ENCODE results near the gene LYSMD2. TPM values are rescaled to one million over a fixed set of nuclear protein-coding genes. Genes with fewer than 3 reads are reported as not detected.

The LYSMD2 gene
- total RNA-seq, 6 experiments from 2014 or later = 10.0 to 16.5 (median 12.7) TPM

DNA sequence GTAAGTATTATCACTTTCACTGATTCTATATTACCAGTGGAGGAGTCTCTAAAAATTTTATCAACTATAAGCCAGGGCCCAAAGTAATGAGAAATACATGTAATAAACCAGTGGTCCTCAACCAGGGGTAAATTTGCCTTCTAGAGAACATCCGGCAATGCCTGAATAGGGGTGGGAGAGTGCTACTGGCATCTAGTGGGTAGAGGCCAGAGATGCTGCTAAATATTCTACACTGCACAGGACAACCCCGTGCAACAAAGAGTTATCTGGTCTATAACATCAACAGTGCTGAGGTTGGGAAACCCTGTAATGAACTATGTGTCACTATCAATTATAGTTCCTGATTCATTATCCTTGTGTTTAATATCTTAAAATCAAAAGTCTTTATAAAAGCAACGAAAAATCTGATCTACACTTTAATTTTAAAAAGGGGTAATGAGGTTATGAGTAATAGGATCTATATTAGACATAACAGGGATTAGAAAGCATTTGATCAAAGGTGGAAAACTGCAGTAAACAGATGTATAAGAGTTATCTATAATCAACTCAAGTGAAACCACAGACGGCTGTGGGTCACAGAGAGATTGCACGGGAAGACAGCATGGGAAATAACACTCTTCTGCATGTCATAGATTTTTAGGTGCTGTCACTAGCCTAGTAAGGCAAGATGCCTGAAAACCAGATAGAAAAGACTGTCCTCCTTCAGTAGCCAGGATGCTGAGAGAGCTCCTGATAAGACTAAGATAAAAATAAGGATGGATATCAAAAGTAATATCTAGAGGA lies 2.0 kb downstream of the LYSMD2 start:
- Mint-ChIP-seq H3K4me1 (ENCODE audit: low read depth) (peaks cover 64% of the 10 kb centered on the region), H3K4me3 (peak overlapping the region; percentile 89; the same call in 1 of the 2 replicates), H3K27ac (no peak overlapping the region), H3K9me3 (no peaks in the 10 kb centered on the region), H3K27me3 (ENCODE audit: insufficient read depth) (no peaks in the 10 kb centered on the region; the same call in 1 of the 2 replicates), H3K36me3 (ENCODE audit: low read depth) (no peaks in the 10 kb centered on the region; the same call in 1 of the 2 replicates)
- TF ChIP-seq, protein P1, sequence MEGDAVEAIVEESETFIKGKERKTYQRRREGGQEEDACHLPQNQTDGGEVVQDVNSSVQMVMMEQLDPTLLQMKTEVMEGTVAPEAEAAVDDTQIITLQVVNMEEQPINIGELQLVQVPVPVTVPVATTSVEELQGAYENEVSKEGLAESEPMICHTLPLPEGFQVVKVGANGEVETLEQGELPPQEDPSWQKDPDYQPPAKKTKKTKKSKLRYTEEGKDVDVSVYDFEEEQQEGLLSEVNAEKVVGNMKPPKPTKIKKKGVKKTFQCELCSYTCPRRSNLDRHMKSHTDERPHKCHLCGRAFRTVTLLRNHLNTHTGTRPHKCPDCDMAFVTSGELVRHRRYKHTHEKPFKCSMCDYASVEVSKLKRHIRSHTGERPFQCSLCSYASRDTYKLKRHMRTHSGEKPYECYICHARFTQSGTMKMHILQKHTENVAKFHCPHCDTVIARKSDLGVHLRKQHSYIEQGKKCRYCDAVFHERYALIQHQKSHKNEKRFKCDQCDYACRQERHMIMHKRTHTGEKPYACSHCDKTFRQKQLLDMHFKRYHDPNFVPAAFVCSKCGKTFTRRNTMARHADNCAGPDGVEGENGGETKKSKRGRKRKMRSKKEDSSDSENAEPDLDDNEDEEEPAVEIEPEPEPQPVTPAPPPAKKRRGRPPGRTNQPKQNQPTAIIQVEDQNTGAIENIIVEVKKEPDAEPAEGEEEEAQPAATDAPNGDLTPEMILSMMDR (IDR thresholded peaks at IDR 0.05) = 0 out of 2 replicates have a peak, but pooled peaks have one; percentile 18
- DNase-seq = no peak

DNA sequence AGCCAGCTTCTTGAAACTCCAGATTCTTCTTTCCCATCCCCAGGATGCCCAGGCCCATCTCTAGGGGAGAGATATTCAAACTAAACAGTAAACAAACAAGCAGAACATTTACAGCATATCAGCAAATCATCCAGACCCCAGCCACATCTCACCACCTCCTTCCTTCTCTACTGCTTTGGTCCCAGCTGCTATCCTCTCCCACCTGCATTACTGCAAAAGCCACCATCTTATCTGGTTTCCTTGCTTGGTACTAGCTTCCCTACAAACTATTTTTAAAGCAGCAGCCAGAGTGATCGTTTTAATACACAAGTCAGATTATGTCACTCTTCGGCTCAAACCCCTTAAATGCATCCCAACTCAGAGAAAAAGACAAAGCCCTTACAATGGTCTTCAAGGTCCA lies 4.8 kb downstream of the LYSMD2 start:
- no peak for DNase-seq
- H3K9me3 Mint-ChIP-seq = no peaks in the 10 kb centered on the region
- TF ChIP-seq, protein P1 (IDR thresholded peaks at IDR 0.05) = no peak
- H3K4me1 Mint-ChIP-seq (ENCODE audit: low read depth) = peaks cover 60% of the 10 kb centered on the region
- H3K4me3 Mint-ChIP-seq = no peak overlapping the region
- no peaks in the 10 kb centered on the region; the same call in 1 of the 2 replicates for H3K36me3 Mint-ChIP-seq (ENCODE audit: low read depth)
- H3K27ac Mint-ChIP-seq = no peak overlapping the region; the same call in 1 of the 2 replicates
- no peaks in the 10 kb centered on the region; the same call in 1 of the 2 replicates for H3K27me3 Mint-ChIP-seq (ENCODE audit: insufficient read depth)

DNA sequence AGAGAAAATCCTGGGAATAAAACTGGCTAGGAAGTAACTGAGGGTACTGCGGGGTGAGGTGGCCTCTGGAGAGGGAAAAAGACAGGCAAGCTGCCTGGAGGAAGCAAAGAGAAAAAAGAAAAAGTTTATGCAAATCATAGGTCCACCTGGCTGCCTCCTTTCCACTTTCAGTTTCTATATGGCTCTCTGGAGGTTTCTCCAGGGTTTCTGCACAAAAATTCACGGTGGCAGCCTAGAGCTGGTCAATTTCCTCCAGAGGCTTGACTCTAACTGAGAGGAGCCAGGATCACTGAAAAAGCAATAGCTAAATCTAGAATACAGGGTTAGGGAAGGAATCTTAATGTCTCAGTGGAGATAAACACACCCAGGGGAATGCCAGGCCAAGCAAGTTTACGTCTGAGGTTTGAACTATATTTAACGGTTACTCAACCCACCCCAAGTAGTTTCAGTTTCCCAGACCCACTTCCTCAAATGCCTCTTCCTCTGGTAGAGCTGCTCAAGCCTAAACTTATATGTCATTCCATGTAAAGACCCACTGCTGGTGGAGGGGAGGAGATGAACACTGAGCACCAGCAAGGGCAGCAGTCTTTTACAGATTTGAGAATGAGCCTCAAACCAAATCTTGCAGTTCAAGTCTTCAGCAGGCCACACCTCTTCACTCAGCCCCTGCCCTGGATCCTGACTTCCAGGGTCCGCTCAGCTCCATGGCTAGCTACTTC lies 5.7 kb downstream of the LYSMD2 start:
- Mint-ChIP-seq H3K4me1 (ENCODE audit: low read depth) (peaks cover 68% of the 10 kb centered on the region), H3K4me3 (peak overlapping the region; percentile 78), H3K36me3 (ENCODE audit: low read depth) (no peaks in the 10 kb centered on the region; the same call in 1 of the 2 replicates), H3K27me3 (ENCODE audit: insufficient read depth) (no peaks in the 10 kb centered on the region; the same call in 1 of the 2 replicates), H3K27ac (peak overlapping the region; percentile 83), H3K9me3 (no peaks in the 10 kb centered on the region)
- TF ChIP-seq, protein P1 (IDR thresholded peaks at IDR 0.05) = no peak
- peak; percentile 22 for DNase-seq

DNA sequence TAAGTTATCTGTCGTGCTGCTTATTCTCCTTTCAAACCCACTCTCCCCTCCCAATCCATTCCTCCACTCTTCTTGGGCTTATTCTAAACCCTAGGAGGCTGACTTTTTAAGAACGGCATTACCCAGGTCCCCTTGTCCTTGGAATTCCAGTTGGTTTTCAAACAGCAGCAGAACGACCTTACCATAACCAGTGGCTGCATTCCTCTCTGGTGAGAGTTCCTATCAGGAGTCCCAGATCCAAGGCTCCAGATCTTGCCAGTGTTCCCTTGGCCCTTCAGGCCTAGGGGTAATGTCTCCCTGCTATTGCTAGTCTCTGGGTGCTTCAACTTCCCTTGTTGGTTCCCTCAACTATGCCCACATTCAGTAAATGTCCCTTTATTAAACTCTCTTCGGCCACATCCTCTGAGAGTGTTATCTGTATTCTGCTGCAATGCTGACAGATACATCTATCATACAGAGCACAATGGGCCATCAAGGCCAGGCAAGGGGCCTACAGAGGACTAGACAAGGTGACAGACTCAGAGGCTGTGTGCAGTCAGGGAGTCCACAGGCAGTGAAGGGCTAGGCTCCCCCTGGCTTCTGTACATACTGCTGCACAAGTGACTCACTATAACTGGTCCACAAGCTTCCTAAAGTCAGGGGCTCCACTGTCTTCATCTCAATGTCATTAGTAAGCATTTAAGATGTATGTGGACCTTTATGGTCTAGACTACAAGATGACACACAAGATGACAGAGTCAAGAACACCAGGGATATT lies 10.1 kb downstream of the LYSMD2 start:
- no peaks in the 10 kb centered on the region; the same call in none of the 2 replicates for H3K36me3 Mint-ChIP-seq (ENCODE audit: low read depth)
- peak; percentile 69 for DNase-seq
- H3K27me3 Mint-ChIP-seq (ENCODE audit: insufficient read depth) = no peaks in the 10 kb centered on the region

More for the DNA sequence above, 10.1 kb downstream of the LYSMD2 start:
- Mint-ChIP-seq H3K27ac (peak overlapping the region; percentile 90), H3K4me1 (ENCODE audit: low read depth) (peaks cover 63% of the 10 kb centered on the region), H3K4me3 (peak overlapping the region; percentile 68), H3K9me3 (no peaks in the 10 kb centered on the region)
- TF ChIP-seq, protein P1 (IDR thresholded peaks at IDR 0.05) = peak; percentile 65
